Stimulated activated CD8-positive, alpha-beta memory T cell treated with anti-CD3 and anti-CD28 coated beads, Interleukin-12 subunit alpha, Interleukin-12 subunit beta, amount 100 ng/mL, for 1 hour (primary cell): ENCODE data around the gene PMM2.
"Not testable (repeated sequence)": the region's sequence is repeated elsewhere in the genome, so short reads cannot be mapped to it uniquely, and the experiment has no call there.

ENCODE experiments used
- DNase-seq: peaks from one replicate; pipeline ENCODE4 v3.0.0-alpha.2; 2020; ENCODE audit warnings: low read depth

Gene PMM2

GRCh38 chr16:8797364-8798173, at the start of gene PMM2, which contains the start of gene TMEM186:
TSS of gene PMM2 (plus strand) at chr16:8797839. CDS start at chr16:8797883, 44 bp downstream.
TSS of gene TMEM186 (minus strand) at chr16:8797639. CDS start at chr16:8797614, 25 bp downstream.
- peak; percentile 94 for DNase-seq

- not testable (repeated sequence) for DNase-seq
Measured at GRCh38 chr16:8748944-8749343, 48.7 kb upstream of the PMM2 start.

- DNase-seq: no peak
Measured at GRCh38 chr16:8751481-8752311, 45.9 kb upstream of the PMM2 start.

GRCh38 chr16:8752706-8753105, 44.9 kb upstream of the PMM2 start:
- no peak for DNase-seq

- no peak for DNase-seq
Measured at GRCh38 chr16:8753416-8754054, 44.1 kb upstream of the PMM2 start.

GRCh38 chr16:8756755-8757154, 40.9 kb upstream of the PMM2 start:
- no peak for DNase-seq

GRCh38 chr16:8758022-8758421, 39.6 kb upstream of the PMM2 start:
- DNase-seq: no peak

GRCh38 chr16:8760021-8760420, 37.6 kb upstream of the PMM2 start:
- DNase-seq: no peak

- DNase-seq: no peak
Measured at GRCh38 chr16:8761078-8761477, 36.6 kb upstream of the PMM2 start.

GRCh38 chr16:8762254-8762653, 35.4 kb upstream of the PMM2 start:
- no peak for DNase-seq

GRCh38 chr16:8763083-8763482, 34.6 kb upstream of the PMM2 start:
- no peak for DNase-seq

GRCh38 chr16:8763899-8764298, 33.7 kb upstream of the PMM2 start:
- no peak for DNase-seq

- DNase-seq: no peak
Measured at GRCh38 chr16:8764525-8765250, 33.0 kb upstream of the PMM2 start.

GRCh38 chr16:8767176-8767575, 30.5 kb upstream of the PMM2 start:
- no peak for DNase-seq

GRCh38 chr16:8768283-8768682, 29.4 kb upstream of the PMM2 start:
- no peak for DNase-seq

GRCh38 chr16:8768692-8769091, 28.9 kb upstream of the PMM2 start:
- DNase-seq: no peak

- DNase-seq: no peak
Measured at GRCh38 chr16:8773537-8773936, 24.1 kb upstream of the PMM2 start.

GRCh38 chr16:8774208-8774607, 23.4 kb upstream of the PMM2 start:
- DNase-seq: no peak

GRCh38 chr16:8775359-8775758, 22.3 kb upstream of the PMM2 start:
- no peak for DNase-seq

GRCh38 chr16:8776129-8776584, 21.5 kb upstream of the PMM2 start:
- DNase-seq: no peak

GRCh38 chr16:8777217-8777616, 20.4 kb upstream of the PMM2 start:
- DNase-seq: no peak

- DNase-seq: no peak
Measured at GRCh38 chr16:8781797-8782196, 15.8 kb upstream of the PMM2 start.
